Gastrocnemius medialis (tissue), 4 donors: ENCODE data around the gene TESPA1. TPM values are rescaled to one million over a fixed set of nuclear protein-coding genes. Genes with fewer than 3 reads are reported as not detected.

Experiments used
- ATAC-seq, 2 donors: fragments of 150-250 bp; one replicate each; pipeline ENCODE4 v1.9.1; 2016
- DNase-seq, 2 donors: peaks; one replicate each; pipeline ENCODE4 v3.0.0-alpha.2; 2019
- H3K27ac ChIP-seq, 4 donors: fragments of 200-600 bp; sonication (generic); 1 replicate in 1 of 4; 2 replicates in 3 of 4; pipeline ENCODE4 v1.5.1; 2016 to 2018; ENCODE audit warnings: mild to moderate bottlenecking in 2 of 4, moderate library complexity in 1 of 4
- H3K27me3 ChIP-seq, 3 donors: fragments of 200-600 bp; sonication (generic) in 2 of 3; 1 replicate in 1 of 3; 2 replicates in 2 of 3; pipeline versions ENCODE4 v1.5.1 to v1.6.0; 2016 to 2019; ENCODE audit warnings: mild to moderate bottlenecking in 1 of 3, moderate library complexity in 1 of 3
- H3K36me3 ChIP-seq, 2 donors: fragments of 200-600 bp; sonication (generic) in 1 of 2; one replicate each; pipeline ENCODE4 v1.5.1; 2017 to 2018
- H3K4me1 ChIP-seq, 2 donors: fragments of 200-600 bp; sonication (generic) in 1 of 2; one replicate each; pipeline ENCODE4 v1.5.1; 2016 to 2017; ENCODE audit warnings: mild to moderate bottlenecking in 2 of 2
- H3K4me3 ChIP-seq, 4 donors: fragments of 200-600 bp; sonication (generic) in 3 of 4; 1 replicate in 1 of 4; 2 replicates in 3 of 4; pipeline ENCODE4 v1.5.1; 2016 to 2019; ENCODE audit warnings: mild to moderate bottlenecking in 2 of 4
- H3K9me3 ChIP-seq, 3 donors: fragments of 200-600 bp; sonication (generic) in 2 of 3; 1 replicate in 1 of 3; 2 replicates in 2 of 3; pipeline ENCODE4 v1.5.1; 2016 to 2019
- CTCF ChIP-seq, 5 experiments: fragments of 450-650 bp in 3 of 5; fragments of 200-600 bp in 2 of 5; sonication (generic) in 2 of 5; IDR thresholded peaks in 4 of 5; conservative IDR thresholded peaks in 1 of 5; 1 replicate in 4 of 5; 2 replicates in 1 of 5; pipeline ENCODE4 v1.5.1; 2016 to 2019; ENCODE audit warnings: antibody characterized with exemption in 5 of 5, mild to moderate bottlenecking in 3 of 5, moderate library complexity in 3 of 5
- POLR2A ChIP-seq, 2 donors: fragments of 450-650 bp; IDR thresholded peaks; one replicate each; pipeline ENCODE4 v1.6.1; 2017; ENCODE audit warnings: antibody characterized with exemption in 2 of 2, mild to moderate bottlenecking in 2 of 2, moderate library complexity in 2 of 2
- in situ Hi-C, 4 donors: fragments of 200-750 bp; cut with MboI; loops; one replicate each; pipeline versions ENCODE4 v1.15.0 to v1.8.0; 2017; ENCODE audit warnings: low sequenced_read_pairs in 4 of 4
- intact Hi-C: fragments of 100-400 bp; cut with DNase I; formaldehyde crosslinking; loops from one replicate; pipeline ENCODE4 v1.15.1; 2023; ENCODE audit warnings: low total_unique reads
- total RNA-seq, 4 donors: library from RNA; depleted of rRNA; stranded (reverse); fragments of >200 nt; gene quantifications; one replicate each; pipeline versions ENCODE4 v1.1.0 to v1.2.3, GENCODE V29; 2016

The TESPA1 gene
- total RNA-seq, 4 donors from 2014 or later: 0.94 to 1.1 TPM; not detected in 2

- Histone ChIP-seq H3K4me3 (no peak overlapping the region), H3K9me3 (no peaks in the 10 kb centered on the region), H3K27me3 (no peaks in the 10 kb centered on the region), H3K36me3 (no peaks in the 10 kb centered on the region), H3K27ac (no peak overlapping the region), H3K4me1 (no peaks in the 10 kb centered on the region)
- DNase-seq (no peak), ATAC-seq (no peak)
- no peak for TF ChIP-seq CTCF (IDR thresholded peaks at IDR 0.05 in 4 of 5, conservative IDR thresholded peaks at IDR 0.05 in 1 of 5)
- no peak for TF ChIP-seq POLR2A (IDR thresholded peaks at IDR 0.05)
- intact Hi-C loops: no loop called here
- in situ Hi-C loops: loop anchor here (5.0 to 25.0 kb wide), 4 partner anchors 105 to 370 kb away; partner anchors contain the start of genes PPP1R1A (in 2 of the 4) and MUCL1 (in 1 of the 4)
These were observed 27.5 kb downstream of the TESPA1 start for GRCh38 chr12:54956818-54957641.

- DNase-seq: no peak
- Histone ChIP-seq H3K4me1 (no peaks in the 10 kb centered on the region), H3K36me3 (no peaks in the 10 kb centered on the region), H3K9me3 (no peaks in the 10 kb centered on the region), H3K27me3 (no peaks in the 10 kb centered on the region), H3K4me3 (no peak overlapping the region), H3K27ac (no peak overlapping the region)
- ATAC-seq: no peak
- TF ChIP-seq CTCF (IDR thresholded peaks at IDR 0.05 in 4 of 5, conservative IDR thresholded peaks at IDR 0.05 in 1 of 5): no peak
- in situ Hi-C loops: loop anchor here (5.0 to 25.0 kb wide), 4 partner anchors 104 to 369 kb away; partner anchors contain the start of genes PPP1R1A (in 2 of the 4) and MUCL1 (in 1 of the 4)
- intact Hi-C loops: no loop called here
These were observed 28.2 kb downstream of the TESPA1 start for GRCh38 chr12:54956322-54956721.

GRCh38 chr12:54954801-54955200 is 29.8 kb downstream of the TESPA1 start:
- no peaks in the 10 kb centered on the region for H3K36me3 ChIP-seq
- H3K9me3 ChIP-seq: no peaks in the 10 kb centered on the region
- H3K27me3 ChIP-seq: no peaks in the 10 kb centered on the region
- ATAC-seq: no peak
- H3K4me1 ChIP-seq: no peaks in the 10 kb centered on the region
- intact Hi-C loops (no loop called here), in situ Hi-C loops (loop anchor here (5.0 to 25.0 kb wide), 5 partner anchors 102 to 368 kb away; partner anchors contain the start of genes PPP1R1A (in 2 of the 4) and MUCL1 (in 1 of the 4))
- no peak overlapping the region for H3K27ac ChIP-seq
- no peak for DNase-seq
- TF ChIP-seq CTCF (IDR thresholded peaks at IDR 0.05 in 4 of 5, conservative IDR thresholded peaks at IDR 0.05 in 1 of 5) (no peak), POLR2A (IDR thresholded peaks at IDR 0.05) (no peak)
- H3K4me3 ChIP-seq: no peak overlapping the region

GRCh38 chr12:54954228-54954627 is 30.3 kb downstream of the TESPA1 start:
- ATAC-seq (no peak), DNase-seq (no peak)
- Histone ChIP-seq H3K9me3 (no peaks in the 10 kb centered on the region), H3K27ac (no peak overlapping the region), H3K4me1 (no peaks in the 10 kb centered on the region), H3K27me3 (no peaks in the 10 kb centered on the region), H3K4me3 (no peak overlapping the region), H3K36me3 (no peaks in the 10 kb centered on the region)
- in situ Hi-C loops (loop anchor here (5.0 to 25.0 kb wide), 4 partner anchors 217 to 367 kb away; partner anchors contain the start of gene PPP1R1A (in 2 of the 4)), intact Hi-C loops (no loop called here)
- TF ChIP-seq POLR2A (IDR thresholded peaks at IDR 0.05): no peak
- no peak for TF ChIP-seq CTCF (IDR thresholded peaks at IDR 0.05 in 4 of 5, conservative IDR thresholded peaks at IDR 0.05 in 1 of 5)
